Measurements from ENCODE around the gene THRA.
"Not testable (repeated sequence)": the region's sequence is repeated elsewhere in the genome, so short reads cannot be mapped to it uniquely, and the experiment has no call there.

Gene THRA

GRCh38 chr17:40130352-40131042, 67.7 kb downstream of the THRA start:
- H3K9me3 ChIP-seq (ENCODE audit: control insufficient read depth, low read length), result no peaks in the 10 kb centered on the region
- peaks cover 16% of the 10 kb centered on the region for H3K36me3 ChIP-seq (ENCODE audit: control insufficient read depth, insufficient read depth, low read length)
- H3K9ac ChIP-seq (ENCODE audit: low read length), result no peak overlapping the region
- peaks cover 27% of the 10 kb centered on the region for H3K4me1 ChIP-seq (ENCODE audit: control insufficient read depth, insufficient read depth, low read length)
- no peaks in the 10 kb centered on the region for H3K27me3 ChIP-seq (ENCODE audit: control insufficient read depth, insufficient read depth, low read length)
- no peak overlapping the region for H3K4me3 ChIP-seq (ENCODE audit: low read length)

GRCh38 chr17:40134184-40134583, 71.4 kb downstream of the THRA start:
- peaks cover 28% of the 10 kb centered on the region for H3K4me1 ChIP-seq (ENCODE audit: control insufficient read depth, insufficient read depth, low read length)
- H3K4me3 ChIP-seq (ENCODE audit: low read length), result no peak overlapping the region
- peaks cover 14% of the 10 kb centered on the region for H3K36me3 ChIP-seq (ENCODE audit: control insufficient read depth, insufficient read depth, low read length)
- H3K27me3 ChIP-seq (ENCODE audit: control insufficient read depth, insufficient read depth, low read length), result no peaks in the 10 kb centered on the region
- no peaks in the 10 kb centered on the region for H3K9me3 ChIP-seq (ENCODE audit: control insufficient read depth, low read length)
- peak overlapping the region; percentile 31 for H3K9ac ChIP-seq (ENCODE audit: low read length)

- H3K4me1 ChIP-seq (ENCODE audit: control insufficient read depth, insufficient read depth, low read length), result peaks cover 33% of the 10 kb centered on the region
- no peak overlapping the region for H3K4me3 ChIP-seq (ENCODE audit: low read length)
- H3K9ac ChIP-seq (ENCODE audit: low read length), result no peak overlapping the region
- peaks cover 19% of the 10 kb centered on the region for H3K36me3 ChIP-seq (ENCODE audit: control insufficient read depth, insufficient read depth, low read length)
- no peaks in the 10 kb centered on the region for H3K9me3 ChIP-seq (ENCODE audit: control insufficient read depth, low read length)
- no peaks in the 10 kb centered on the region for H3K27me3 ChIP-seq (ENCODE audit: control insufficient read depth, insufficient read depth, low read length)
These were observed 73.1 kb downstream of the THRA start for GRCh38 chr17:40135817-40136216.

- Histone ChIP-seq H3K4me1 (ENCODE audit: control insufficient read depth, insufficient read depth, low read length) (peaks cover 11% of the 10 kb centered on the region), H3K4me3 (ENCODE audit: low read length) (peak overlapping the region; percentile 89), H3K27me3 (ENCODE audit: control insufficient read depth, insufficient read depth, low read length) (no peaks in the 10 kb centered on the region), H3K9me3 (ENCODE audit: control insufficient read depth, low read length) (no peaks in the 10 kb centered on the region), H3K9ac (ENCODE audit: low read length) (peak overlapping the region; percentile 82), H3K36me3 (ENCODE audit: control insufficient read depth, insufficient read depth, low read length) (peaks cover 13% of the 10 kb centered on the region)
These were observed 76.8 kb downstream of the THRA start for GRCh38 chr17:40139566-40140058.

- H3K9ac ChIP-seq (ENCODE audit: low read length); H3K27me3 ChIP-seq (ENCODE audit: control insufficient read depth, insufficient read depth, low read length); H3K4me3 ChIP-seq (ENCODE audit: low read length); H3K9me3 ChIP-seq (ENCODE audit: control insufficient read depth, low read length); H3K4me1 ChIP-seq (ENCODE audit: control insufficient read depth, insufficient read depth, low read length): not testable (repeated sequence)
- peaks cover 10% of the 10 kb centered on the region for H3K36me3 ChIP-seq (ENCODE audit: control insufficient read depth, insufficient read depth, low read length)
These were observed 80.4 kb downstream of the THRA start for GRCh38 chr17:40143166-40143565.
